ENCODE data around the gene DCP1A. TPM values are rescaled to one million over a fixed set of nuclear protein-coding genes. Genes with fewer than 3 reads are reported as not detected.
A peak's percentile ranks its signal among the peaks of the same experiment; 100 is the strongest.
"Not testable (repeated sequence)": the region's sequence is repeated elsewhere in the genome, so short reads cannot be mapped to it uniquely, and the experiment has no call there.

Gene DCP1A
- total RNA-seq, 1 donor from 2014 or later = 15.6 TPM

GRCh38 chr3:53354945-53355498 is 7.7 kb upstream of the DCP1A start:
- no peaks in the 10 kb centered on the region for H3K27me3 ChIP-seq (ENCODE audit: control insufficient read depth, insufficient read depth, low read length)
- no peaks in the 10 kb centered on the region for H3K36me3 ChIP-seq (ENCODE audit: control insufficient read depth, insufficient read depth, low read length)
- no peak for DNase-seq (ENCODE audit: low read depth)
- TF ChIP-seq CTCF (IDR thresholded peaks at IDR 0.05; ENCODE audit: insufficient read depth, low read length, poor library complexity, severe bottlenecking) = no peak
- no peak overlapping the region for H3K4me3 ChIP-seq (ENCODE audit: low read depth, low read length)

DNA sequence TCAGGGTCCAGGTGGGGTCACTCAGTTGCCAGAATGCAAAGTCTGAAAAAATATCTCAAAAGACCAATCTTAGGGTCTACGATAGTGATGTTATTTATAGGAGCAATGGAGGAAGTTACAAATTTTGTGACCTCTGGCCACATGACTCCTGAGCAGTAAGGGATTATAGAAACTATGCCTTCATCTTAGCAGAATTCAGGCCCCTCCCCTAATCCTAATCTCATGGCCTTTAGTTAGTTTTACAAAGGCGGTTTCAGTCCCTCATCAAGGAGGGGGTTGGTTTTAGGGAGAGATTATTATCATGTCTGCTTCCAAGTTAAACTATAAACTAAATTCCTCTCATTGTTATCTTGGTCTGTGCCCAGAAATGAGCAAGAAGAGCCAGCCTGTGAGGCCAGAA is 5.9 kb upstream of the DCP1A start:
- DNase-seq (ENCODE audit: low read depth) = no peak
- no peak for TF ChIP-seq CTCF (IDR thresholded peaks at IDR 0.05; ENCODE audit: insufficient read depth, low read length, poor library complexity, severe bottlenecking)
- no peaks in the 10 kb centered on the region for H3K27me3 ChIP-seq (ENCODE audit: control insufficient read depth, insufficient read depth, low read length)
- H3K4me3 ChIP-seq (ENCODE audit: low read depth, low read length) = no peak overlapping the region
- no peaks in the 10 kb centered on the region for H3K36me3 ChIP-seq (ENCODE audit: control insufficient read depth, insufficient read depth, low read length)

GRCh38 chr3:53350652-53351051 is 3.3 kb upstream of the DCP1A start:
- DNase-seq (ENCODE audit: low read depth) = no peak
- no peaks in the 10 kb centered on the region for H3K27me3 ChIP-seq (ENCODE audit: control insufficient read depth, insufficient read depth, low read length)
- no peaks in the 10 kb centered on the region for H3K36me3 ChIP-seq (ENCODE audit: control insufficient read depth, insufficient read depth, low read length)
- peak; percentile 27 for TF ChIP-seq CTCF (IDR thresholded peaks at IDR 0.05; ENCODE audit: insufficient read depth, low read length, poor library complexity, severe bottlenecking)
- H3K4me3 ChIP-seq (ENCODE audit: low read depth, low read length) = no peak overlapping the region

DNA sequence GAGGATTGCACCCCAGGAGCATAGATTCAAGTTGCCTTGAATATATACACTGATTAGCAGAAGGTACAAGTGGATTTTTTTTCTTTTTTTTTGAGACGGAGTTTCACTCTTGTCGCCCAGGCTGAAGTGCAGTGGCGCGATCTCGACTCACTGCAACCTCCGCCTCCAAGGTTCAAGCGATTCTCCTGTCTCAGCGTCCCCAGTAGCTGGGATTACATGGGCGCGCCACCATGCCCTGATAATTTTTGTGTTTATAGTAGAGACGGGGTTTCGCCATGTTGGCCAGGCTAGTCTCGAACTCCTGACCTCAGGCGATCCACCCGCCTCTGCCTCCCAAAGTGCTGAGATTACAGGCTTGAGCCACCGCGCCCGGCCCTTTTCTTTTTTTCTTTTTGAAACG is 775 bp upstream of the DCP1A start:
- DNase-seq (ENCODE audit: low read depth); H3K36me3 ChIP-seq (ENCODE audit: control insufficient read depth, insufficient read depth, low read length); H3K27me3 ChIP-seq (ENCODE audit: control insufficient read depth, insufficient read depth, low read length): not testable (repeated sequence)
- H3K4me3 ChIP-seq (ENCODE audit: low read depth, low read length) = peak overlapping the region; percentile 78

DNA sequence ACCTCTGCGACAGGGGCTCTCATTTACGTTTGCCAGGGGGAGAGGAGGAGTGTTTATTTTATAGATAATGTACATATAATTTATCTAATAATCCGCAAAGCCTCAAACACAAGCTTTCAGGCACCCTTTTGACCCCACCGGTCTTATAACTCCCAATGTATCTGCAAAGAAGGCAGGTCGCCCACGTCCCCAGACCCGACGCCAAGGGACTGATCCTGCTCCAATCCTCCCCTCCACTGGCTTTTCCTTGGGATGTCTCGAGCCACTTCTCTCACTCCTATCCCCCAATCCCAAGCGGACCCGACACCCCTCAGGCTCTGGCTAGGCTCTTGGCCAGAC is 452 bp downstream of the DCP1A start:
- TF ChIP-seq CTCF (IDR thresholded peaks at IDR 0.05; ENCODE audit: insufficient read depth, low read length, poor library complexity, severe bottlenecking) = no peak
- H3K27me3 ChIP-seq (ENCODE audit: control insufficient read depth, insufficient read depth, low read length) = no peaks in the 10 kb centered on the region

DNA sequence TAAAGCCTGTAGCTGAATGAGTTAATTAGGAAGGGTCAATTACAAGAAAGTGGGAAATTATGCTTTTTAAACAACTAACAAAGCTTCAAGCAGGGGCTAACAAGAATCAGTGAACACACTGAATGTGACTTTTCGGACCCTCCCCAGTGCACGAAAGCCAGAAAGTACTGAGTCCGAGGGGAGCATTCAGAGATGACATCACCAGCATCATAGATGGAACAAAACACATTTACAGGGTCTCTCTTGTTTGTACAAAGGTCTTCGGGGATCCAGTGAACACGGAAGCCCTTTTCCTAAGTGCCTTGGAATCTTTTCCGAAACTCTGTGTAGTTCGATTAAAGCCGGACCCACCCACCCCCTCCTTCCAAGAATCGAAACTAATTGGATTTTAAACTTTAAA is 829 bp downstream of the DCP1A start:
- Histone ChIP-seq H3K4me3 (ENCODE audit: low read depth, low read length) (peak overlapping the region; percentile 78), H3K36me3 (ENCODE audit: control insufficient read depth, insufficient read depth, low read length) (no peaks in the 10 kb centered on the region), H3K27me3 (ENCODE audit: control insufficient read depth, insufficient read depth, low read length) (no peaks in the 10 kb centered on the region)
- no peak for TF ChIP-seq CTCF (IDR thresholded peaks at IDR 0.05; ENCODE audit: insufficient read depth, low read length, poor library complexity, severe bottlenecking)
- no peak for DNase-seq (ENCODE audit: low read depth)

More for the DNA sequence above, 452 bp downstream of the DCP1A start:
- DNase-seq (ENCODE audit: low read depth) = no peak
- H3K4me3 ChIP-seq (ENCODE audit: low read depth, low read length) = peak overlapping the region; percentile 78
- no peaks in the 10 kb centered on the region for H3K36me3 ChIP-seq (ENCODE audit: control insufficient read depth, insufficient read depth, low read length)

Measured in kidney epithelial cell (primary cell).